H9 (cell line): Measurements from ENCODE around the gene VAV2. TPM values are rescaled to one million over a fixed set of nuclear protein-coding genes. Genes with fewer than 3 reads are reported as not detected.

Source experiments
- DNase-seq: peaks from one replicate; pipeline ENCODE4 v3.0.0-alpha.2; 2017
- H2AFZ ChIP-seq: one replicate; pipeline ENCODE4 v1.6.1; 2013; ENCODE audit warnings: mild to moderate bottlenecking, low read length, control low read depth, moderate library complexity
- H2AK5ac ChIP-seq: 2 replicates; pipeline ENCODE4 v1.6.1; 2013; ENCODE audit warnings: low read length, control low read depth, mixed read lengths; ENCODE audit not compliant: insufficient read length
- H2BK120ac ChIP-seq: one replicate; pipeline ENCODE4 v1.6.1; 2013; ENCODE audit warnings: low read depth, mild to moderate bottlenecking, low read length, control low read depth, inconsistent platforms; ENCODE audit not compliant: poor library complexity, severe bottlenecking
- H2BK12ac ChIP-seq: 2 replicates; pipeline ENCODE4 v1.6.1; 2013; ENCODE audit warnings: low read length, control low read depth, mixed read lengths, low read depth; ENCODE audit not compliant: insufficient read length
- H2BK15ac ChIP-seq: 2 replicates; pipeline ENCODE4 v1.6.1; 2013; ENCODE audit warnings: low read depth, low read length, control low read depth
- H2BK20ac ChIP-seq: one replicate; pipeline ENCODE4 v1.6.1; 2013; ENCODE audit warnings: low read depth, mild to moderate bottlenecking, low read length, control low read depth, inconsistent platforms; ENCODE audit not compliant: poor library complexity, severe bottlenecking
- H2BK5ac ChIP-seq: 2 replicates; pipeline ENCODE4 v1.6.1; 2013; ENCODE audit warnings: low read length, control low read depth, mixed read lengths; ENCODE audit not compliant: insufficient read length
- H3K14ac ChIP-seq: 2 replicates; pipeline ENCODE4 v1.6.1; 2013; ENCODE audit warnings: low read length, control low read depth; ENCODE audit not compliant: insufficient read depth
- H3K18ac ChIP-seq: 2 replicates; pipeline ENCODE4 v1.6.1; 2013; ENCODE audit warnings: low read depth, mild to moderate bottlenecking, mixed read lengths, low read length, control low read depth; ENCODE audit not compliant: insufficient read length
- H3K23ac ChIP-seq: 2 replicates; pipeline ENCODE4 v1.6.1; 2013; ENCODE audit warnings: low read length, control low read depth, mixed read lengths, low read depth; ENCODE audit not compliant: insufficient read length
- H3K23me2 ChIP-seq: 2 replicates; pipeline ENCODE4 v1.6.1; 2013; ENCODE audit warnings: low read depth, mild to moderate bottlenecking, mixed read lengths, low read length, control low read depth; ENCODE audit not compliant: insufficient read length, poor library complexity, severe bottlenecking
- H3K27ac ChIP-seq: 2 replicates; pipeline ENCODE4 v1.5.1; 2013; ENCODE audit warnings: low read length, control low read depth, mixed read lengths, low read depth; ENCODE audit not compliant: insufficient read length
- H3K27me3 ChIP-seq: 2 replicates; pipeline ENCODE4 v1.6.1; 2013; ENCODE audit warnings: low read length, control low read depth, inconsistent platforms; ENCODE audit not compliant: insufficient read depth
- H3K4ac ChIP-seq: 2 replicates; pipeline ENCODE4 v1.6.1; 2013; ENCODE audit warnings: low read depth, mild to moderate bottlenecking, control low read depth, inconsistent platforms, low read length, moderate library complexity
- H3K4me1 ChIP-seq: 2 replicates; pipeline ENCODE4 v1.6.1; 2013; ENCODE audit warnings: low read length, control low read depth, inconsistent platforms; ENCODE audit not compliant: insufficient read depth
- H3K4me2 ChIP-seq: 2 replicates; pipeline ENCODE4 v1.6.1; 2013; ENCODE audit warnings: low read length, control low read depth, mixed read lengths; ENCODE audit not compliant: insufficient read length, insufficient read depth
- H3K56ac ChIP-seq: 2 replicates; pipeline ENCODE4 v1.6.1; 2013; ENCODE audit warnings: low read depth, mild to moderate bottlenecking, mixed read lengths, low read length, control low read depth; ENCODE audit not compliant: insufficient read length
- H3K79me1 ChIP-seq: 2 replicates; pipeline ENCODE4 v1.6.1; 2013; ENCODE audit warnings: low read depth, mild to moderate bottlenecking, moderate library complexity, low read length, control low read depth, inconsistent platforms; ENCODE audit not compliant: insufficient read depth, poor library complexity, severe bottlenecking
- H3K79me2 ChIP-seq: 2 replicates; pipeline ENCODE4 v1.6.1; 2013; ENCODE audit warnings: low read length, control low read depth, inconsistent platforms; ENCODE audit not compliant: insufficient read depth
- H3K9ac ChIP-seq: 2 replicates; pipeline ENCODE4 v1.6.1; 2013; ENCODE audit warnings: low read length, control low read depth, mixed read lengths; ENCODE audit not compliant: insufficient read length; ENCODE audit errors: extremely low read depth
- H3K9me3 ChIP-seq: one replicate; pipeline ENCODE4 v1.6.1; 2013; ENCODE audit warnings: low read depth, low read length, inconsistent platforms; ENCODE audit not compliant: control insufficient read depth
- H3T11ph ChIP-seq: one replicate; pipeline ENCODE4 v1.6.1; 2013; ENCODE audit warnings: mild to moderate bottlenecking, low read length, control low read depth, inconsistent platforms
- H4K20me1 ChIP-seq: one replicate; pipeline ENCODE4 v1.6.1; 2013; ENCODE audit not compliant: control insufficient read depth, insufficient read length, insufficient read depth
- H4K5ac ChIP-seq: 2 replicates; pipeline ENCODE4 v1.6.1; 2013; ENCODE audit warnings: low read depth, mild to moderate bottlenecking, mixed read lengths, low read length, control low read depth; ENCODE audit not compliant: insufficient read length
- H4K8ac ChIP-seq: replicated peaks from 2 replicates; pipeline ENCODE4 v1.6.1; 2013; ENCODE audit warnings: low read length, control low read depth, mixed read lengths, low read depth; ENCODE audit not compliant: insufficient read length
- H4K91ac ChIP-seq: 2 replicates; pipeline ENCODE4 v1.6.1; 2013; ENCODE audit warnings: low read depth, mild to moderate bottlenecking, moderate library complexity, mixed read lengths, low read length, control low read depth; ENCODE audit not compliant: insufficient read length
- H3K27ac Mint-ChIP-seq, 3 experiments: 2 replicates in 2 of 3; 3 replicates in 1 of 3; pipeline ENCODE4 v1.8.0; 2020 to 2021; ENCODE audit warnings: mixed read lengths in 3 of 3, mild to moderate bottlenecking in 1 of 3, moderate library complexity in 1 of 3
- H3K27me3 Mint-ChIP-seq: 2 replicates; pipeline ENCODE4 v1.8.0; 2021; ENCODE audit warnings: low read depth, mild to moderate bottlenecking, moderate library complexity, mixed read lengths
- H3K36me3 Mint-ChIP-seq, 3 experiments: 2 replicates in 2 of 3; 3 replicates in 1 of 3; pipeline ENCODE4 v1.8.0; 2020 to 2021; ENCODE audit warnings: low read depth in 3 of 3, mixed read lengths in 3 of 3; ENCODE audit not compliant: insufficient read depth in 1 of 3
- H3K4me1 Mint-ChIP-seq, 2 experiments: 2 replicates each; pipeline ENCODE4 v1.8.0; 2020; ENCODE audit warnings: mixed read lengths in 2 of 2
- H3K4me3 Mint-ChIP-seq, 2 experiments: 2 replicates in 1 of 2; 3 replicates in 1 of 2; pipeline ENCODE4 v1.8.0; 2020 to 2021; ENCODE audit warnings: mild to moderate bottlenecking in 2 of 2, mixed read lengths in 2 of 2, moderate library complexity in 1 of 2
- H3K9me3 Mint-ChIP-seq, 2 experiments: 2 replicates in 1 of 2; 3 replicates in 1 of 2; pipeline ENCODE4 v1.8.0; 2020; ENCODE audit warnings: mild to moderate bottlenecking in 2 of 2, mixed read lengths in 2 of 2, moderate library complexity in 1 of 2
- CTCF ChIP-seq: fragments of 200-600 bp; sonication (generic); conservative IDR thresholded peaks from 3 replicates; pipeline ENCODE4 v1.8.0; 2021; ENCODE audit warnings: antibody characterized with exemption, mild to moderate bottlenecking
- WGBS: extraction: QIAGEN DNeasy Blood & Tissue Kit; methylation state at CpG from one replicate; pipeline ENCODE4 v1.1.7; 2013; ENCODE audit warnings: missing lambda C conversion rate, low lambda C conversion rate, mixed read lengths; ENCODE audit not compliant: insufficient read length; ENCODE audit errors: extremely low coverage; 5-methylcytosine and 5-hydroxymethylcytosine counted together
- total RNA-seq: library from RNA; stranded (reverse); gene quantifications from 2 replicates; pipeline ENCODE4 v1.2.1, GENCODE V29; 2021

The VAV2 gene
- total RNA-seq, 1 experiment from 2014 or later = 58.7 TPM

DNA sequence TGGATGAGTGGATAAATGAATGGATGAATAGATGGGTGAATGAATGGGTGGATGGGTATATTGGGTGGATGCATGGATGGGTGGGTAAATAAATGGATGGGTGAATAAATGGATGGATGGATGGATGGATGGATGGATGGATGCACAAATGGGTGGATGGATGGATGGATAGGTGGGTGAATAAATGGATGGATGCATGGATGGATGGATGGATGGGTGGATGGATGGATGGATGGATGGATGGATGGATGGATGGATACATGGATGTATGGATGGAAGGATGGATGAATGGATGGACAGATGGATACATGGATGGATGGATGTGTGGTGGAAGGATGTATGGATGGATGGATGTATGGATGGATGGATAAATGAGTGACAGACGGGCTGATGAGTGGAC is 140.4 kb downstream of the VAV2 start:
- Histone ChIP-seq H3K14ac (no peak overlapping the region), H3K18ac (no peak overlapping the region), H2BK120ac (no peak overlapping the region), H3K79me2 (no peaks in the 10 kb centered on the region), H3K23me2 (no peaks in the 10 kb centered on the region), H3K4ac (no peak overlapping the region), H3K27ac (no peak overlapping the region), H3K27me3 (no peaks in the 10 kb centered on the region), H4K20me1 (no peaks in the 10 kb centered on the region), H3K4me2 (no peak overlapping the region), H2BK15ac (no peak overlapping the region), H3K4me1 (no peaks in the 10 kb centered on the region), H2AK5ac (no peak overlapping the region), H3K79me1 (no peaks in the 10 kb centered on the region), H2BK5ac (no peak overlapping the region), H2AFZ (no peak overlapping the region), H4K5ac (no peak overlapping the region), H3K9me3 (no peaks in the 10 kb centered on the region), H2BK12ac (no peak overlapping the region), H3K9ac (no peak overlapping the region), H3T11ph (no peak overlapping the region), H4K91ac (no peak overlapping the region), H3K23ac (no peak overlapping the region), H3K56ac (no peak overlapping the region), H4K8ac (no peak overlapping the region), H2BK20ac (no peak overlapping the region)
- H3K27me3 Mint-ChIP-seq = no peaks in the 10 kb centered on the region; the same call in 1 of the 2 replicates
- no peak overlapping the region for H3K4me3 Mint-ChIP-seq
- no peaks in the 10 kb centered on the region; a peak in 1 of 5 replicates for H3K9me3 Mint-ChIP-seq
- no peak for DNase-seq
- peaks cover 11 to 12% of the 10 kb centered on the region in 2 experiments for H3K4me1 Mint-ChIP-seq
- no peak overlapping the region for H3K27ac Mint-ChIP-seq
- H3K36me3 Mint-ChIP-seq = peaks cover 5 to 15% (median 8%) of the 10 kb centered on the region in 3 experiments; a peak in 6 of 7 replicates
- TF ChIP-seq CTCF = no peak
- WGBS = no CpG with 5 or more reads among the region's 1 CpG
